GM06990 (cell line): ENCODE measurements around the gene GALM.

ENCODE experiments used
- DNase-seq: peaks from one replicate; pipeline ENCODE4 v3.0.0-alpha.2; 2011; ENCODE audit not compliant: insufficient read length; ENCODE audit errors: extremely low read depth
- H3K27me3 ChIP-seq: replicated peaks from 2 replicates; pipeline ENCODE4 v1.6.0; 2011; ENCODE audit warnings: low read length; ENCODE audit not compliant: control insufficient read depth, insufficient read depth
- H3K36me3 ChIP-seq: 2 replicates; pipeline ENCODE4 v1.5.1; 2011; ENCODE audit warnings: low read length; ENCODE audit not compliant: control insufficient read depth, insufficient read depth
- H3K4me3 ChIP-seq: replicated peaks from 2 replicates; pipeline ENCODE4 v1.5.1; 2011; ENCODE audit warnings: low read depth, mild to moderate bottlenecking, control low read depth, low read length
- TF ChIP-seq, protein P1 (sequence below): IDR thresholded peaks from 2 replicates; pipeline ENCODE4 v1.5.1; 2011; ENCODE audit warnings: low read length, control low read depth, mild to moderate bottlenecking, inconsistent platforms; ENCODE audit not compliant: insufficient read depth, poor library complexity, severe bottlenecking

GALM gene

GRCh38 chr2:38622210-38622609, 43.7 kb upstream of the GALM start:
- no peak for DNase-seq
- Histone ChIP-seq H3K36me3 (no peaks in the 10 kb centered on the region), H3K27me3 (no peaks in the 10 kb centered on the region), H3K4me3 (no peak overlapping the region)
- TF ChIP-seq, protein P1, sequence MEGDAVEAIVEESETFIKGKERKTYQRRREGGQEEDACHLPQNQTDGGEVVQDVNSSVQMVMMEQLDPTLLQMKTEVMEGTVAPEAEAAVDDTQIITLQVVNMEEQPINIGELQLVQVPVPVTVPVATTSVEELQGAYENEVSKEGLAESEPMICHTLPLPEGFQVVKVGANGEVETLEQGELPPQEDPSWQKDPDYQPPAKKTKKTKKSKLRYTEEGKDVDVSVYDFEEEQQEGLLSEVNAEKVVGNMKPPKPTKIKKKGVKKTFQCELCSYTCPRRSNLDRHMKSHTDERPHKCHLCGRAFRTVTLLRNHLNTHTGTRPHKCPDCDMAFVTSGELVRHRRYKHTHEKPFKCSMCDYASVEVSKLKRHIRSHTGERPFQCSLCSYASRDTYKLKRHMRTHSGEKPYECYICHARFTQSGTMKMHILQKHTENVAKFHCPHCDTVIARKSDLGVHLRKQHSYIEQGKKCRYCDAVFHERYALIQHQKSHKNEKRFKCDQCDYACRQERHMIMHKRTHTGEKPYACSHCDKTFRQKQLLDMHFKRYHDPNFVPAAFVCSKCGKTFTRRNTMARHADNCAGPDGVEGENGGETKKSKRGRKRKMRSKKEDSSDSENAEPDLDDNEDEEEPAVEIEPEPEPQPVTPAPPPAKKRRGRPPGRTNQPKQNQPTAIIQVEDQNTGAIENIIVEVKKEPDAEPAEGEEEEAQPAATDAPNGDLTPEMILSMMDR, result no peak

DNA sequence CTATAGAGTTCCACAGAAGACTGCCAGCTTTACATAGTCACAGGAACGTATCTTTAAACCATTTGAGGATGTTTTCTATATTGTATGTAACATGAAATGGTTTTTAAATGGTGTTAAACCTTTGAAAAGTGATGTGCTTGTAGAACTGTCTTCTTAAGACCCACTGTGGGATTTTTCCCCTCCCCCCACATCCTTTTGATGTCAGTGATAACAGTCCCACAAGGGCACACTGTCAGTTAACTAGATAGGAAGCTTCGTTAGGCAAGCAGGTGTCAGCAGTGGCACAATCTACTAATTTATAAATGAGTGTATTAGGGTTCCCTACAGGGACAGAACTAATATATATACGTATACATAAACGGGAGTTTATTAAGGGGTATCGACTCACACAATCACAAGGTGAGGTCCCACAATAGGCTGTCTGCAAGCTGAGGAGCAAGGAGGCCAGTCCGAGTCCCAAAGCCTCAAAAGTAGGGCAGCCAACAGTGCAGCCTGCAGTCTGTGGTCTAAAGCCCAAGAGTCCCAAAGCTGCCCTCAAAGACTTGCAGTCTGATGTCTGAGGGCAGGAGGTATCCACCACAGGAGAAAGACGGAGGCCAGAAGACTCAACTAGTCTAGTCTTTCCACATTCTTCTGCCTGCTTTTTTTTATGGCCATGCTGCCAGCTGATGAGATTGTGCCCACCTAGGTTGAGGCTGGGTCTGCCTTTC, 39.4 kb upstream of the GALM start:
- Histone ChIP-seq H3K27me3 (no peaks in the 10 kb centered on the region), H3K4me3 (no peak overlapping the region), H3K36me3 (no peaks in the 10 kb centered on the region)
- DNase-seq, result no peak
- TF ChIP-seq, protein P1, result no peak

DNA sequence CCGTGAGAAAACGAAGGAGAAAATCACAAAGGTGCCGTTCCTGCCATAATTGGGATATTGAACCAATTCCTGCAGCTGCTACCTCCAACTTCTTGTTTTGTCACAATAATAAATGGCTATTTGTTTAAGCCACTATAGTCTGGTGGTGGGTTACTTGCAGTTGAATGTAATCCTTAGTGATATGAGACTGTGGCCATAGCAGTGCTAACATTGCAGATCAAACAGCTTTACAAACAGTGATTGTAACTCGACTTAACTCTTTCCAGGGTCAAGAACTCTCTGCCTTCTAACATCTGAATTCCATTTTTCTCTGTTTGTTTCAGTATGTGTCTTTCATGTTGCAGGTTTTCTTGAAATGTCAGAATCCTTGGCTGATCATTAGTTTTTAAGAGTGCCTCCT, 38.5 kb upstream of the GALM start:
- H3K27me3 ChIP-seq, result no peaks in the 10 kb centered on the region
- no peaks in the 10 kb centered on the region for H3K36me3 ChIP-seq
- DNase-seq, result no peak
- no peak overlapping the region for H3K4me3 ChIP-seq
- TF ChIP-seq, protein P1, result no peak

GRCh38 chr2:38629684-38630083, 36.2 kb upstream of the GALM start:
- TF ChIP-seq, protein P1, result no peak
- Histone ChIP-seq H3K27me3 (no peaks in the 10 kb centered on the region), H3K36me3 (no peaks in the 10 kb centered on the region), H3K4me3 (no peak overlapping the region)
- DNase-seq, result no peak

DNA sequence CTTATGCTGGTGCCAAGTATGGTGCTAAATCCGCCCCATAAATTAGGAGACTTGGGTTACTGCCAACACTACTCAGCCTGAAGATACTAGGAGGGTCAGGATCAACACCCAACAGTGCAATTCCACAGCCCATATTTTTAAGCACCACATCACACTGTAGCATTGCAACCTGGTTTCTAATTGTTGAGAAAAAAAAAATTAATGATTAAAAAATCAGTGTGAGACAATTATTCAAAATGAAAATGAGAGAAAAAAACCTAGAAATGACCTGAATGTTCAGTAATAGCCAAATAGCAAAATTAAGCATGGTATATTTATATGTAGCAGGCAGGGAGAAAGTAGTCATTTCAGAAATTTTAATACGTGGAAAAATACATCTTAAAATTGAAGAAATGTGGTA, 33.9 kb upstream of the GALM start:
- Histone ChIP-seq H3K4me3 (no peak overlapping the region), H3K27me3 (no peaks in the 10 kb centered on the region), H3K36me3 (no peaks in the 10 kb centered on the region)
- TF ChIP-seq, protein P1, result no peak
- DNase-seq, result no peak

DNA sequence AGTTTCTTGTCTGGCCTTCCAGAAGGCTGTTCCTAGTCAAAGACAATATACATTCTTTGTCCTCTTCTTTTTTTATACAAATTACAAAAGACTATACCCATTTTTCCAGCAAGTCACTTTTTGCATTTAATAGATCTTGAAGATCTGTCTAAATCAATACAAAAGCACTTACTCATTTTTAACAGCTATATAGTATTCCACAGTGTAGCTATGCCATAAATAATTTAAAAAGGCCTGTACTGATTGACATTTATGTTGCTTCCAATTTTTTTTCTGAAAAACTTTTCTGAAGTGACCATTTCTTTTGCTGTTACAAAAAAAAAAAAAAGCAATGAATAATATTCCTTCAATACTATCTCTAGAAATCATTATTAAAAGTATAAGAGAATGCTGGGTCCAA, 32.9 kb upstream of the GALM start:
- no peaks in the 10 kb centered on the region for H3K27me3 ChIP-seq
- H3K4me3 ChIP-seq, result no peak overlapping the region
- DNase-seq, result no peak
- no peaks in the 10 kb centered on the region for H3K36me3 ChIP-seq
- TF ChIP-seq, protein P1, result no peak
